ENCODE results near the gene EFCAB7.

- TF ChIP-seq CTCF (IDR thresholded peaks at IDR 0.05): no peak
- no peak for TF ChIP-seq EP300 (IDR thresholded peaks at IDR 0.05)
- TF ChIP-seq POLR2A (IDR thresholded peaks at IDR 0.05): no peak
- TF ChIP-seq POLR2AphosphoS5 (IDR thresholded peaks at IDR 0.05): no peak
Measured at GRCh38 chr1:63618011-63618410, 94.7 kb downstream of the EFCAB7 start.
